Measurements from ENCODE around the gene GALNT10. TPM values are rescaled to one million over a fixed set of nuclear protein-coding genes. Genes with fewer than 3 reads are reported as not detected.

The GALNT10 gene, protein sequence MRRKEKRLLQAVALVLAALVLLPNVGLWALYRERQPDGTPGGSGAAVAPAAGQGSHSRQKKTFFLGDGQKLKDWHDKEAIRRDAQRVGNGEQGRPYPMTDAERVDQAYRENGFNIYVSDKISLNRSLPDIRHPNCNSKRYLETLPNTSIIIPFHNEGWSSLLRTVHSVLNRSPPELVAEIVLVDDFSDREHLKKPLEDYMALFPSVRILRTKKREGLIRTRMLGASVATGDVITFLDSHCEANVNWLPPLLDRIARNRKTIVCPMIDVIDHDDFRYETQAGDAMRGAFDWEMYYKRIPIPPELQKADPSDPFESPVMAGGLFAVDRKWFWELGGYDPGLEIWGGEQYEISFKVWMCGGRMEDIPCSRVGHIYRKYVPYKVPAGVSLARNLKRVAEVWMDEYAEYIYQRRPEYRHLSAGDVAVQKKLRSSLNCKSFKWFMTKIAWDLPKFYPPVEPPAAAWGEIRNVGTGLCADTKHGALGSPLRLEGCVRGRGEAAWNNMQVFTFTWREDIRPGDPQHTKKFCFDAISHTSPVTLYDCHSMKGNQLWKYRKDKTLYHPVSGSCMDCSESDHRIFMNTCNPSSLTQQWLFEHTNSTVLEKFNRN
- total RNA-seq = 10 to 100 TPM; 21.7 to 27.1 TPM

DNA sequence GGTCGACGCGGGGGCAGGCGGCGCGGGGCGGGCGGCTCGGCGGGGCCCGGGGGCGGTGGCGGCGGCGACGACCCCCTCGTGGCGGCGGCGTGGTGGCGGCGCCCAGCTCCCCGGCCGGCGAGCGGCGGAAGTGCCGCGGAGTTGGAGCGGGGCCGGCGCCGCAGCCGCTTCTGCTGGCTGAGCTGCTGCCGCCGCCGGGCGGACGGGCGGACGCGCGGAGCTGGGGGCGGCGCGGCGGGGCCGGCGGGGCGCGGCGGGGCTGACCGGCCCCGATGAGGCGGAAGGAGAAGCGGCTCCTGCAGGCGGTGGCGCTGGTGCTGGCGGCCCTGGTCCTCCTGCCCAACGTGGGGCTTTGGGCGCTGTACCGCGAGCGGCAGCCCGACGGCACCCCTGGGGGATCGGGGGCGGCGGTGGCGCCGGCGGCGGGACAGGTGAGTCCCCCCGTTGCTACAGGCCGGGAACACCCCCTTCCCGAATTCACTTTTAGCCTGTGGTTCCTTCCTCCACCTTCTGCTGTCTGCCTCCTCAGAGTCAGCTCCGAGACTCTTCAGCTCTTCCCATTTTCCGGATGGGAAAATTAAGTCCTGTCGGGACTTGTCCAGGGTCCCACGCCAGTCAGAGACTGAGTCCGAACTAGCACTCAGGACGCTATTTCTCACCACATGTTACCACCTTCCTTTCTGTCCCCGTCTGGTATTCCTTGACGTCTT lies at the start of gene GALNT10:
GALNT10 (plus strand) TSS at position 139 of the 710 bp plus-strand sequence; CDS start at position 273, 134 bp downstream.
- TF ChIP-seq POLR2AphosphoS5 (IDR thresholded peaks at IDR 0.05) (no peak), POLR2A (IDR thresholded peaks at IDR 0.05) (no peak)
- TF ChIP-seq, protein P1, sequence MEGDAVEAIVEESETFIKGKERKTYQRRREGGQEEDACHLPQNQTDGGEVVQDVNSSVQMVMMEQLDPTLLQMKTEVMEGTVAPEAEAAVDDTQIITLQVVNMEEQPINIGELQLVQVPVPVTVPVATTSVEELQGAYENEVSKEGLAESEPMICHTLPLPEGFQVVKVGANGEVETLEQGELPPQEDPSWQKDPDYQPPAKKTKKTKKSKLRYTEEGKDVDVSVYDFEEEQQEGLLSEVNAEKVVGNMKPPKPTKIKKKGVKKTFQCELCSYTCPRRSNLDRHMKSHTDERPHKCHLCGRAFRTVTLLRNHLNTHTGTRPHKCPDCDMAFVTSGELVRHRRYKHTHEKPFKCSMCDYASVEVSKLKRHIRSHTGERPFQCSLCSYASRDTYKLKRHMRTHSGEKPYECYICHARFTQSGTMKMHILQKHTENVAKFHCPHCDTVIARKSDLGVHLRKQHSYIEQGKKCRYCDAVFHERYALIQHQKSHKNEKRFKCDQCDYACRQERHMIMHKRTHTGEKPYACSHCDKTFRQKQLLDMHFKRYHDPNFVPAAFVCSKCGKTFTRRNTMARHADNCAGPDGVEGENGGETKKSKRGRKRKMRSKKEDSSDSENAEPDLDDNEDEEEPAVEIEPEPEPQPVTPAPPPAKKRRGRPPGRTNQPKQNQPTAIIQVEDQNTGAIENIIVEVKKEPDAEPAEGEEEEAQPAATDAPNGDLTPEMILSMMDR (IDR thresholded peaks at IDR 0.05) = no peak
- H3K27me3 ChIP-seq (replicated peaks; ENCODE audit: insufficient read depth) = no peaks in the 10 kb centered on the region
- peak within 1 kb of the TSS; percentile 80 to 83 for H3K4me3 ChIP-seq
- H3K27ac ChIP-seq = peak within 1 kb of the TSS; percentile 62 to 64
- H3K9me3 ChIP-seq = no peaks in the 10 kb centered on the region
- H3K4me1 ChIP-seq (replicated peaks) = no peaks in the 10 kb centered on the region
- 2% methylated on average over 18 of the region's 84 CpGs for WGBS
- peak; percentile 46 for DNase-seq (ENCODE audit: low spot score)
- intact Hi-C loops (cut with DNase I) = loop anchor here (2.0 kb wide), 1 partner anchor 178 kb away; no protein-coding TSS in a partner anchor
- H3K36me3 ChIP-seq = no peaks in the 10 kb centered on the region

DNA sequence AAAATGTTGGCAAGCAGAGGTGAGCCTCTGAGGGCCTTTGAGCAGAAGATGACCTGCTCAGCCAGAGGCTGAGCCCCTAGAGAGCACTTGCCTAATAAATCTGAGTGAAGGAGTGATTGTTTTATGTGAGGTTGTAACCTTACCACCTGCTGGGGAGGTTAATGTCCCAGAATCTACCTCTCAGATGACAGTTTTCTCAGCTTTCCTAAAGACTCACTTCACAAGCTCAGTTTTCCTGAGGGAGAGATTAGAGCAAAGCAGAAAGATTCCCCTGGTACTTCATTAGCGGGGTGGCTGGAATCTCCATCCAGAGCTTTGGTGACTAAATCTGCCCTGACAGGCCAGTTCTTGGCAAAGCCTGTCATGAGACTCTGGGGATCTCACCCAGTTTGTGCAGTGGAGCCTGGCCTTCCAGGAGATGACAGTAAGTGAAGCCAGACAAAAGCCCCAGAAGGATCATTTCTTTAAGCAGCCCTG lies 48.8 kb upstream of the GALNT10 start:
- Histone ChIP-seq H3K27ac (no peak overlapping the region), H3K4me1 (replicated peaks) (no peaks in the 10 kb centered on the region), H3K27me3 (replicated peaks; ENCODE audit: insufficient read depth) (no peaks in the 10 kb centered on the region), H3K9me3 (no peaks in the 10 kb centered on the region), H3K36me3 (no peaks in the 10 kb centered on the region), H3K4me3 (no peak overlapping the region)
- DNase-seq (ENCODE audit: low spot score) = no peak
- intact Hi-C loops (cut with DNase I) = no loop called here
- no peak for TF ChIP-seq POLR2AphosphoS5 (IDR thresholded peaks at IDR 0.05)
- no peak for TF ChIP-seq POLR2A (IDR thresholded peaks at IDR 0.05)
- TF ChIP-seq, protein P1 (IDR thresholded peaks at IDR 0.05) = no peak
- WGBS = 15% methylated on average over 1 of the region's 1 CpG

DNA sequence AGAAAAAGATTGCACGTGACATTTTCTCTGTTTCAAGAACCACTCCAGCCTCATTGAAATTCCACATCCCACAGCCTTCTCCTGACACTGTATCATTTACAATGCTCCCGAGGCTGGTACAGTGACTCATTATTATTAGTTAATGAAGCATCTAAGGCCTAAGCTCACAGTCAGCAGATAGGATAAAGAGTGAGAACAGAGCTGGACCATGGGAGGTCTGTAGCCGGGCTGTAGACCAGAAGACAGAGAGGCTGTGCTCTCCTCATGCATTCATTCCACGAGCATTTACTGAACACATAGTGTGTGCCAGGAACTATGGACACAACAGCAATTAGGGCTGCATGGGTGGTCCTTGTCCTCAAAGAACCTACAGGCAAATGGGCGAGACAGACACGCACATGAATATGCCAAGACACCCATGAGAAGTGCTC lies 47.3 kb upstream of the GALNT10 start:
- Histone ChIP-seq H3K27me3 (replicated peaks; ENCODE audit: insufficient read depth) (no peaks in the 10 kb centered on the region), H3K36me3 (no peaks in the 10 kb centered on the region), H3K9me3 (no peaks in the 10 kb centered on the region), H3K4me3 (no peak overlapping the region), H3K27ac (no peak overlapping the region), H3K4me1 (replicated peaks) (no peaks in the 10 kb centered on the region)
- TF ChIP-seq POLR2A (IDR thresholded peaks at IDR 0.05) (no peak), POLR2AphosphoS5 (IDR thresholded peaks at IDR 0.05) (no peak)
- TF ChIP-seq, protein P1 (IDR thresholded peaks at IDR 0.05) = no peak
- DNase-seq (ENCODE audit: low spot score) = no peak
- intact Hi-C loops (cut with DNase I) = no loop called here
- 86% methylated on average over 6 of the region's 6 CpGs for WGBS

DNA sequence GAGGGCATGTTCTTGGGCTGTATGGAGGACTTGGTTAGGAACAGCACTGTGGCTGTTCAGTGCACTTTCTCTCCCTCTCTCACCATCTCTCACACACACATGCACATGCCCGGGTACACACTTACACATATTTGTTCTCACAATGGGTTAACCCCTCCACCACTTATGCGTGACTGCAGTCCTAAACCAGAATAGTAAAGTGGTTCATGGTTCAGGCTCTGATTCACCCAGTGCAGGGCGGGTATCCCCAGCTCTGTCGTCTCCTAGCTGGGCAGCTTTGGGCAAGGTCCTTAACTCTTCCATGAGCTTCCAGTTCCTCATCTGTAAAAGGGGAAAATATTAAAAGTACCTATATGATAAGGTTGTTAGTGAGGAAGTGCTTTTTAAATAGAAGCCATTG lies 45.3 kb upstream of the GALNT10 start:
- intact Hi-C loops (cut with DNase I) = no loop called here
- no peak overlapping the region for H3K27ac ChIP-seq
- DNase-seq (ENCODE audit: low spot score) = no peak

More for the DNA sequence above, 45.3 kb upstream of the GALNT10 start:
- WGBS = 89% methylated on average over 4 of the region's 4 CpGs
- TF ChIP-seq POLR2AphosphoS5 (IDR thresholded peaks at IDR 0.05) (no peak), POLR2A (IDR thresholded peaks at IDR 0.05) (no peak)
- TF ChIP-seq, protein P1 (IDR thresholded peaks at IDR 0.05) = no peak
- no peak overlapping the region for H3K4me3 ChIP-seq
- no peaks in the 10 kb centered on the region for H3K36me3 ChIP-seq
- no peaks in the 10 kb centered on the region for H3K27me3 ChIP-seq (replicated peaks; ENCODE audit: insufficient read depth)
- H3K9me3 ChIP-seq = no peaks in the 10 kb centered on the region
- no peaks in the 10 kb centered on the region for H3K4me1 ChIP-seq (replicated peaks)
